Ishikawa (cell line): ENCODE measurements around the gene TREH.

Experiments
- CEBPB ChIP-seq: IDR thresholded peaks from 2 replicates; pipeline ENCODE4 v1.6.1; 2012
- CREB1 ChIP-seq: IDR thresholded peaks from 2 replicates; pipeline ENCODE4 v1.6.1; 2012; ENCODE audit warnings: low read depth
- EGR1 ChIP-seq: IDR thresholded peaks from 2 replicates; pipeline ENCODE4 v1.6.1; 2012
- EP300 ChIP-seq: IDR thresholded peaks from 2 replicates; pipeline ENCODE4 v1.6.1; 2012; ENCODE audit warnings: borderline replicate concordance
- FOXM1 ChIP-seq: IDR thresholded peaks from 2 replicates; pipeline ENCODE4 v1.6.1; 2012; ENCODE audit warnings: low read depth, borderline replicate concordance
- MAX ChIP-seq: IDR thresholded peaks from 2 replicates; pipeline ENCODE4 v1.6.1; 2012
- NFIC ChIP-seq: IDR thresholded peaks from 2 replicates; pipeline ENCODE4 v1.6.1; 2012
- RAD21 ChIP-seq: IDR thresholded peaks from 2 replicates; pipeline ENCODE4 v1.6.1; 2012; ENCODE audit warnings: low read depth
- TAF1 ChIP-seq: IDR thresholded peaks from 2 replicates; pipeline ENCODE4 v1.6.1; 2012; ENCODE audit warnings: low read depth, mild to moderate bottlenecking
- TCF12 ChIP-seq: IDR thresholded peaks from 2 replicates; pipeline ENCODE4 v1.6.1; 2012; ENCODE audit warnings: low read depth
- TEAD4 ChIP-seq: IDR thresholded peaks from 2 replicates; pipeline ENCODE4 v1.6.1; 2012
- USF1 ChIP-seq: IDR thresholded peaks from 2 replicates; pipeline ENCODE4 v1.6.1; 2012
- YY1 ChIP-seq: IDR thresholded peaks from 2 replicates; pipeline ENCODE4 v1.6.1; 2012; ENCODE audit warnings: low read depth
- ZBTB7A ChIP-seq: IDR thresholded peaks from 2 replicates; pipeline ENCODE4 v1.6.1; 2012; ENCODE audit warnings: low read depth
- TF ChIP-seq, protein P1 (sequence below): IDR thresholded peaks from 2 replicates; pipeline ENCODE4 v1.6.1; 2012; ENCODE audit warnings: low read depth, mild to moderate bottlenecking

The TREH gene

GRCh38 chr11:118652681-118653181 is 26.7 kb downstream of the TREH start:
- TF ChIP-seq MAX = no peak
- TF ChIP-seq ZBTB7A = no peak
- TF ChIP-seq TCF12 = no peak
- no peak for TF ChIP-seq USF1
- no peak for TF ChIP-seq EP300
- TF ChIP-seq TAF1 = no peak
- TF ChIP-seq NFIC = no peak
- TF ChIP-seq TEAD4 = no peak

GRCh38 chr11:118651820-118652219 is 27.6 kb downstream of the TREH start:
- TF ChIP-seq FOXM1 (no peak), USF1 (no peak), EGR1 (no peak), CREB1 (no peak)

DNA sequence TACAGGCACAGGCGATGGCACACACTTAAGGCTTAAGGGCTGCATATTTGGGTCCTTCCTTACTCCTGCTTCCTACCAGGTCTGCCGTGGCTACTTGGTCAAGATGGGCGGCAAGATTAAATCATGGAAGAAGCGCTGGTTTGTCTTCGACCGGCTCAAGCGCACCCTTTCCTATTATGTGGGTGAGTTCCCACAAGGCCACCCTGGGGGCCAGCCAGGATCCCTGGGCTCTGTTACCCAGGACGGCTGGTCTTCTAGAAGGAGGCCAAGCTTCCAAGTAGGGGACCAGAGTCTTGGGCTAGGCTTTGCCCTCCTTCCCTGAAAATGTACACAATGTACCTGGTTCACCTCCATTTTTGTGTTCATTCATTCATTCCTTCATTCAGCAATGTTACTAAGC is 29.1 kb downstream of the TREH start:
- TF ChIP-seq TEAD4 (no peak), USF1 (no peak), YY1 (no peak), EP300 (no peak), MAX (no peak), CREB1 (no peak), NFIC (no peak), TCF12 (no peak), RAD21 (no peak)

DNA sequence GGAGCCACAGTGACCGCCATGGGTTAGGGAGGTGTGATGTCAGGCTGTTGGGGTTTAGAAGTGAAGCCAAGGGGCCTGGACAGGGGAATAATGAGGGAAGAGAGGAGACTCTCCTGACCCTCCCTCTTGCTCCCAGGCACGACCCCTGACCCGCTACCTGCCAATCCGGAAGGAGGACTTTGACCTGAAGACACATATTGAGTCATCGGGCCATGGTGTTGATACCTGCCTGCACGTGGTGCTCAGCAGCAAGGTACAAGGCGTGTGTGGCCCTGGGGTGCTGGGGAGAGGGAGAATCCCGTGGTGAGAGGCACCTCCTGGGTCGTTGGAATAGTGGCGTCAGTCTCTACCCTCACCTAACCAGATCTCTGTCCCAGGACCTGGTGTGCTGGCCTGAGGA is 29.5 kb downstream of the TREH start:
- TF ChIP-seq YY1 (no peak), ZBTB7A (no peak)
- TF ChIP-seq, protein P1, sequence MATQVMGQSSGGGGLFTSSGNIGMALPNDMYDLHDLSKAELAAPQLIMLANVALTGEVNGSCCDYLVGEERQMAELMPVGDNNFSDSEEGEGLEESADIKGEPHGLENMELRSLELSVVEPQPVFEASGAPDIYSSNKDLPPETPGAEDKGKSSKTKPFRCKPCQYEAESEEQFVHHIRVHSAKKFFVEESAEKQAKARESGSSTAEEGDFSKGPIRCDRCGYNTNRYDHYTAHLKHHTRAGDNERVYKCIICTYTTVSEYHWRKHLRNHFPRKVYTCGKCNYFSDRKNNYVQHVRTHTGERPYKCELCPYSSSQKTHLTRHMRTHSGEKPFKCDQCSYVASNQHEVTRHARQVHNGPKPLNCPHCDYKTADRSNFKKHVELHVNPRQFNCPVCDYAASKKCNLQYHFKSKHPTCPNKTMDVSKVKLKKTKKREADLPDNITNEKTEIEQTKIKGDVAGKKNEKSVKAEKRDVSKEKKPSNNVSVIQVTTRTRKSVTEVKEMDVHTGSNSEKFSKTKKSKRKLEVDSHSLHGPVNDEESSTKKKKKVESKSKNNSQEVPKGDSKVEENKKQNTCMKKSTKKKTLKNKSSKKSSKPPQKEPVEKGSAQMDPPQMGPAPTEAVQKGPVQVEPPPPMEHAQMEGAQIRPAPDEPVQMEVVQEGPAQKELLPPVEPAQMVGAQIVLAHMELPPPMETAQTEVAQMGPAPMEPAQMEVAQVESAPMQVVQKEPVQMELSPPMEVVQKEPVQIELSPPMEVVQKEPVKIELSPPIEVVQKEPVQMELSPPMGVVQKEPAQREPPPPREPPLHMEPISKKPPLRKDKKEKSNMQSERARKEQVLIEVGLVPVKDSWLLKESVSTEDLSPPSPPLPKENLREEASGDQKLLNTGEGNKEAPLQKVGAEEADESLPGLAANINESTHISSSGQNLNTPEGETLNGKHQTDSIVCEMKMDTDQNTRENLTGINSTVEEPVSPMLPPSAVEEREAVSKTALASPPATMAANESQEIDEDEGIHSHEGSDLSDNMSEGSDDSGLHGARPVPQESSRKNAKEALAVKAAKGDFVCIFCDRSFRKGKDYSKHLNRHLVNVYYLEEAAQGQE = no peak

DNA sequence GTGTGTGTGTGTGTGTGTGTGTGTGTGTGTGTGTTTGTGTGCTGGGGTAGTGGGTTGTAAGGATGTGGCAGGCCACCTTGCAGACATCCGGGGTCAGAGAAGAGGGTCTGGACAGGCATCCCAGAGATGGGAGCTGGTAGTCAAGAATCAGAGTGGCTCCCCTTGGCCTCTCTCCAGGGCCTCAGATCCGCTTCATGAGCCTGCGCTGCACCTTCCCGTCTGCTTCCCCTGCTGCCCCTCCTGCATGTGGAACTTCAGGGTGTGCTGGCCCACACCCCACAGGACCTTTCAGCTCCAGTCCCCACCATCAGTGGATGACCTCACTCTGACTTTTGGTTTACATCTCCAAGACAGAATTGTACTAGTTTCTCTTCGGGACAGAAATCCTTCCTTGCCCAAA is 31.2 kb downstream of the TREH start:
- no peak for TF ChIP-seq FOXM1
- TF ChIP-seq TEAD4 = no peak
- TF ChIP-seq YY1 = no peak
- TF ChIP-seq NFIC = no peak
- no peak for TF ChIP-seq EGR1

GRCh38 chr11:118646393-118646792 is 33.1 kb downstream of the TREH start:
- TF ChIP-seq CEBPB = no peak
- no peak for TF ChIP-seq TAF1
- no peak for TF ChIP-seq EGR1
- TF ChIP-seq NFIC = no peak
- no peak for TF ChIP-seq TCF12
- TF ChIP-seq EP300 = no peak
- no peak for TF ChIP-seq TEAD4
- TF ChIP-seq, protein P1 = no peak
- TF ChIP-seq FOXM1 = no peak
- TF ChIP-seq USF1 = no peak
- TF ChIP-seq CREB1 = no peak
